NK-92 (cell line): ENCODE results near the gene FANCF.
"Not testable (repeated sequence)": the region's sequence is repeated elsewhere in the genome, so short reads cannot be mapped to it uniquely, and the experiment has no call there.

ENCODE experiments used
- DNase-seq: peaks from one replicate; lab custom pipeline; 2025; ENCODE audit not compliant: unreplicated experiment; lab: John Stamatoyannopoulos, UW

FANCF gene, protein sequence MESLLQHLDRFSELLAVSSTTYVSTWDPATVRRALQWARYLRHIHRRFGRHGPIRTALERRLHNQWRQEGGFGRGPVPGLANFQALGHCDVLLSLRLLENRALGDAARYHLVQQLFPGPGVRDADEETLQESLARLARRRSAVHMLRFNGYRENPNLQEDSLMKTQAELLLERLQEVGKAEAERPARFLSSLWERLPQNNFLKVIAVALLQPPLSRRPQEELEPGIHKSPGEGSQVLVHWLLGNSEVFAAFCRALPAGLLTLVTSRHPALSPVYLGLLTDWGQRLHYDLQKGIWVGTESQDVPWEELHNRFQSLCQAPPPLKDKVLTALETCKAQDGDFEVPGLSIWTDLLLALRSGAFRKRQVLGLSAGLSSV

DNA sequence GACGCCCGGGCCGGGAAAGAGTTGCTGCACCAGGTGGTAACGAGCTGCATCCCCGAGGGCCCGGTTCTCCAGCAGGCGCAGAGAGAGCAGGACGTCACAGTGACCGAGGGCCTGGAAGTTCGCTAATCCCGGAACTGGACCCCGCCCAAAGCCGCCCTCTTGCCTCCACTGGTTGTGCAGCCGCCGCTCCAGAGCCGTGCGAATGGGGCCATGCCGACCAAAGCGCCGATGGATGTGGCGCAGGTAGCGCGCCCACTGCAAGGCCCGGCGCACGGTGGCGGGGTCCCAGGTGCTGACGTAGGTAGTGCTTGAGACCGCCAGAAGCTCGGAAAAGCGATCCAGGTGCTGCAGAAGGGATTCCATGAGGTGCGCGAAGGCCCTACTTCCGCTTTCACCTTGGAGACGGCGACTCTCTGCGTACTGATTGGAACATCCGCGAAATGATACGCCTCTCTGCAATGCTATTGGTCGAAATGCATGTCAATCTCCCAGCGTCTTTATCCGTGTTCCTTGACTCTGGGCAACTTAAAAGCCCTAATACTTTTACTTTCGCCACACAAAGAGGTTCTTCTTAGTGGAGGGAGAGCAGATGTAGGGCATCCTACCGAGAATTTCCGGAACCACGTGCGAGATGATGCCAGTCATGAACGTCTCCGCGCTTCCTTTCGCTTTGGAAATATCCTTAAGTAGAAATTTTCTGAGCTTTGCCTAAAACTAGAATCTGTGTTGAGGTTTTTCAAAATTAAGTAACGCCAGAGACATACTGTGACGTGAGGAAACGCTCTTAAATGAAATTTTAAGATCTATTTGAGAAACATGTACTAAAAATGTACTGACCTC lies at the start of gene FANCF:
Gene FANCF (minus strand): TSS at position 376 of the 840 bp plus-strand sequence. CDS start 13 bp downstream, at position 363.
- DNase-seq: peak; percentile 79

DNA sequence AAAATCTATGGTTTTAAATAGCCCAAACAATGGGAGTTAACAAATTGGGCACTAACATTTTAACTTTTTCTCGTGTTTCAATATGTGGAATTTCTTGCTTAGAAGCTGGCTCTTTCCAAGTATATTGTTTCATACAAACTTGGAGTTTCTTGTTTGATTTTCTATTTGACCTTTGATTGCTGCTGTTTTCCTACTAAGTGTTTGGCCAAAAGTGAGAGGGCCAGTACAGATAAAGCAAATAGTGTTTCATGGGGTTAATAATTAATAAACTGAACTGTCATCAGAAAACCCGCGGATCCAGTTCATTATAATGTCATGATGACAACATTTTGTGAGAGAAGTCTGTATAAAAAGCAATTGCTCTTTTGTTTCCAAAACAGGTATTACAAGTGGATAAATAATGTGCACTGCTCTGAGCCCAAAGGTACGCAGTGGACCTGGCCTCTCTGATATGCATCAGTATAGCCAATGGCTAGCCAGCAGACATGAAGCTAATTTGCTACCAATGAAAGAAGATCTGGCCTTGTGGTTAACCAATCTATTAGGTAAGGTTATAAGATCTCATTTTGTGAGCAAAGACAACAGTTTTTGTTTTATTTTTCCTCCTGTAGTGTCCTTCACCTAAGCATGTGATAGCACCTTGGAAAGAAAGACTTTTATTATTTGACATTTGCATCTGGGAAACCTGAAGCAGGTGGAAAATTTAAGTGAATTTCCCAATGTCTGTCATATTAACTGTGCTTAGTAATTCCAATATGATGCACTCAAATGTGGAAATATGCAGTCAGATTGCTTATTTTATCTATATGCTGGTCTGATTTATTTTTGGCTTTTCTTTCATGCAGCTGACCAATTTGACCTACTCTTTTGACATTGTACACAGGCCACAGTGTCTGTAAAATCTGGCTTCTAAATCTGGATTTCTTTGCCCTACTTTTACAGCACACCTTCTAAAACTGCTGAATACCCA lies 49.1 kb upstream of the FANCF start:
- DNase-seq: no peak

DNA sequence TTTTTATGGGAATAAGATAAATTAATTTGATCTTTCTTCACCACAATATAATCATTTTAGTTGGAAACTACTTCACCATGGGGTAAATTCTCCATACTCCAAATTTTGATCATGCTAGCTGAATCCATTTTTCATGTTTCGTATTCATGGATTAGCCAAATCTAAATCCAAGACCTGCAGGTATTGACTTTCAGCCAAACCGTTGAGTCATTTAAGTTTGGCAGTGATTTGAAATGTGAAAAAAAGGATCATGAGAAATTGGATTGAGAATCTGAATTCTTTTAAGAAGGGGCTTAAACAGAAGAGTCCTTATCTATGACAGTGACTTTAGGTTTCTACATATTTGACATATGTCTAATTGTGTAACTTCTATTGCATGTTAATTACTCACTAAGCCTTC lies 46.1 kb upstream of the FANCF start:
- DNase-seq: no peak

DNA sequence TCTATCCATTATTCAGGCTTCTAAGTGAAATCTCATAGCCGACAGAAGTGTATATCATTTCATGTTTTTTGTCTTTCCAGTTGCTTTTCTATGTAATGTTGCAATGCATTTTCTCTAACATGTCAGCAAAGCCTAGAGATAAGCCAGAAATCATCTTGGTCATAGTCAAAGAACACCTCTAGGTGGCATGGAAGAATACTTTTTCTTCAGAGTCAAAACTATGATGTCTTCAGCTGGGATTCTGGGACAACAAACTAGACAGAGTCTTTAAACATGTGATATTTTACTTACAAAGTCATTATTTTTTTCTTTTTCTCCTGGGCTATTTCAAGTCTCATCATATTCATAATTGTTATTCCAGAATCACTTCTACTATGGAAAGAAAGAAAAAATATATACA lies 45.2 kb upstream of the FANCF start:
- no peak for DNase-seq

DNA sequence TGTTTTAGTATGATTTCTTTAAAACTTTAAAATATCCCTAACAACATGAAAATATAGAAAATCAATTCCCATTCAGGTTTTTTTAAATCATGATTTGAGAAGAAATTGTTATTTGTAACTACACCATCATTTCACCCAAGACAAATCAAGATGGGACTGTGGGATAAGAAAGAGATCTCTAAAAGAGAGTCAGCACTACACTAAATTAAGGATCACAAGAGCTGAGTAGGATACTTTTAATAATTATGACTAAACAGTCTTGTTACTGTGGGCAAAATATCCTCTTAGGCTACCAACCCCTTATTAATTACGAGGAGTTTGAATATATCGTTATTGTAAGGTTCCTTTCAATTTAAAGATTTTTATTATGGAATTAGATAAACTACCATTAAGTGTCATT lies 43.7 kb upstream of the FANCF start:
- no peak for DNase-seq

DNA sequence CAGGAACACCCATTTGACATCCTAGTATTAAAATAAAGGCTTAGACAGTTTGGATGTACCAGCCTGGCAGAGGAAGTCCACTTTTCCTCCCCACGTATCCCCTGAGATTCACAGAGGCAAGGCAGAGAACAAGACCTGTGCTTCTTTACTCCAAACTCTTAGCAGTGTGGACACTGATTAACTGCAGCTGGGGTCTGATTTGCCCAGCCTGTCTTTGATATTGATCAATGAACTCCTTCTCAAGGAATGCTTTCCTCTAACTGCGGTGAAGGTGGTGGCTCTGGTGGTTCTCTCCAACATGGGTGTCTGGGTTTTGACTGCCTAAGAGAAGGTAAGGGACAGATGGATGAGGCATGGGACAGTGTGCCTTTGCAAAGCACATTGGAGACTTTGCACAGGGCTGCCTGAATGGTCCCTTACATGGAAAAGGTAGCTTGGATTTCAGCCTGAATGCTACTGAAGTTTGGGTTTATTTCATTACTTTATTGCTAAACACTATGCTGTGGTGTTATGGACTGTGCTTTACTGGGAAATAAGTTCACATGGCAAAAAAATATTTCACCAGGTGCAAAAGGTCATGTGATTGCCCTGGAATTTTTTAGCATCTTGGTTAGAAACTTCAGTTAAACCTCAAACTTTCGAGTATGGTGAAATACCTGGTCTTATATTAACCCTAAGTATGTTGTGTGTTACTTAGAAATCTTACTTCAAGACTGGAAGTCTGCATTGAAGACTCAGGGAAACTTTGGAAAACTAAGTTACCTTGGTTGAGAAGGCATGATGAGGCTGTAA lies 42.6 kb upstream of the FANCF start:
- no peak for DNase-seq

DNA sequence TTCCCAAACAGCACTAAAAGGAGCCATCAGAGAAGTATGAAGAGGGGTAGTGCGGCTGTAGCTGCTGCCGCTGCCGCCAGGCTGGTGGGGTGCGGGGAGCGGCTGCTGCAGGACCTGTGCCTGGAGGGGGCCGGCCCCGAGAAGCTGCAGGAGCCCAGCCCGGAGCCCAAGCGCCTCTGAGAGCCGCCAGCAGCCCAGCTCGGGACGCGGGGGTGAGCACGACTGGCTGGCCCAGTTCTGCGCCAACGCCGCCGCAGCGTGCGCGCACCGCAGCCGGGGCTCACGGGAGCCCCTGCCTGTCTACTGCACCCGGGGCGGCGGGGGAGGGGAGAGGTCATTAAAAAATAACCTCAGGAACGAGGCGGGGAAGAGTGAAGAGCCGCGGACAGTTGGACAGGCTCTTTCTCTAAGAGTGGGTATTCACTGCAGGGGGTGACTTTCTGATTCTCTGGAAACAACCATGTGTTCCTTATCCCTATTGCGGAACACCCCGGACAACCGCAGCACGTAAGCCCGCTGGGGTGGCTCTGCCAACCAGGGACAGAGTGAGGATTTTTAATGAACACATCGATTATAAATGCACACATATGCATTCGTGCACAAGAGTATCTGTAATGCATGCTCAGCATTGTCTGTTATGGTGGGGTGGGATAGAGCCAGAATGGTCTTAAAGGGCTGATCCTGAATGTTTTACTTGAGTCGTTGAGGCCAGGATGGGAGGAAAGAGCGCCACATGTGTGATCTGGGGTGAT lies 41.2 kb upstream of the FANCF start:
- no peak for DNase-seq

DNA sequence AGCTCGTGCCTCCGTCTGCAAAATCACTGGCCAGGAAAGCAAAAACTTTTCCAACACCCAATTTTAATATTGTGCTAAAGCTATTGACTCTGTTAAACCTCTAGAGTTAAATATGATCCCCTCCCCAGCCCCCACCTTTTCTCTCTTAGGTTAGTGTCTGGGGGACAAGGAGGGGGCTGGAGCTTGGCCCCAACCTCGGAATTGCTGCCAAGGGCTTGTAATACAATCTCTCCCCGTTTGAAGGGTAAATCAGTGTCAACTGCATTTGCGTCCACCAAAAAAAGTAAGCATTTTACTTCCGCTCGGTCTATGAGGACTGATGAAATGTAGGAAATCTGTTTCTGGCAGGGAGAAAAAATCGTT lies 40.7 kb upstream of the FANCF start, which contains the start of gene GAS2:
Gene GAS2 (plus strand): TSS at position 287 of the 363 bp plus-strand sequence. CDS start 8,259 bp downstream, outside the sequence.
- DNase-seq: no peak

DNA sequence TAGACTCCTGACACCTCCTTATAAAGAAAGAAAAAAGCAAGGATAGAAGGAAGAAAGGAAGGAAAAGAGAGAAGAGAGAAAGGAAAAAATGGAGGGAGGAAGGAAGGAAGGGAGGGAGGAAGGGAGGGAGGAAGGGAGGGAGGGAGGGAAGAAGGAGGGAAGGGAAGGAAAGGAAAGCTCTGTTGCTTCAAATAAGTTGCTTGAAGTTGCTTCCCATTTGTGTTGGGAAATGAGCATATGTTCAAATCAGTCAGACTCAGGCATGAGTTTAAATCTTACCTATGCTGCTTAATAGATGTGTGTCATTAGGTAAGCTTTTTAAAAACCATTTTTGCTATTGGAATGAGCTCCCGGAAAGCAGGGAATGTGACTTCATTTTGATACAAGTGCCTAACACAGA lies 34.2 kb upstream of the FANCF start:
- no peak for DNase-seq

DNA sequence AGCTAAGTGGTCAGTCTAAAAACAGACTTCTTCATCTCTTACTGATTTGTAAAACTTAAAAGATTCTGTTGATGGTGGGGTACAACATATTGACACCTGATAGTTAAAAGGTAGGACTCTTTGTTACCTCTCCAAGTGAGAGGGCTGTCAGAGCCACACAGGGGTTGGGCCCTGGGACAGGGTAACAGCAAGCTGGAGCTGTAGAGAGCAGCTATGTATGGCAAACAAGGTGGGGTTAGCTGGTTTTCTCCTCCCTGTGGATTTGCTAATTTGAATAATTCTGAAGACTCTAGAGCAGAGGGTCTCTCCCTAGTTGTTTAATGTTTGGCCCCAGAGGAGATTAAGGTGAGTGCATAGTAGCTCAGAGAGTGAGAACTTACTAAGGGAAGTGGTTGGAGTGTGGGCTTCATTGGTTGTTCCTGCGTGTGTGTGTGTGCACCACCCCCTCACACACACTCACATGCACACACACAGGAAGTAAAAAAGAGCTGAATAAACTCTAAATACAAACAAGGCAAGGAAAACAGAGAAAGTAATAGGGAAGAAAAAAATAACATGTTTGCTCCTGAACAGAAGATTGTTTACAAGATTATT lies 31.6 kb upstream of the FANCF start:
- DNase-seq: no peak

DNA sequence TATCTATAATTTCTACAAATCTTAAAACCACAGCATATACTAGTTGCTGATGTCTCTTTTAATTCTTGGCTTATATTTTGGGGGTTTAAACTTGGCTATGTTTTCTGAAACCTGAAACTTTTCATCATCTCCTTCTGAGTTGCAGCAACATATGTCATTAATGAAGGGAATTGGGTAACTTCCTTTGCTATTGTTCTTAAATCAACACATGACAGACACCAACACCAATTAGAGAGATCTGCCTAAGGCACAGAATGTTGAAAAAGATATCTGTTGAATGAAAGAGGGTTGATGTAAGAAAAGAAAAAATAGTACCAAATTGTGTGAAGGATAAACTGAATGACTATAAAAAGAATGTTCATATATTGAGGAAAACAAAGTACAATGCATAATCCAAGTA lies 30.5 kb upstream of the FANCF start:
- no peak for DNase-seq

DNA sequence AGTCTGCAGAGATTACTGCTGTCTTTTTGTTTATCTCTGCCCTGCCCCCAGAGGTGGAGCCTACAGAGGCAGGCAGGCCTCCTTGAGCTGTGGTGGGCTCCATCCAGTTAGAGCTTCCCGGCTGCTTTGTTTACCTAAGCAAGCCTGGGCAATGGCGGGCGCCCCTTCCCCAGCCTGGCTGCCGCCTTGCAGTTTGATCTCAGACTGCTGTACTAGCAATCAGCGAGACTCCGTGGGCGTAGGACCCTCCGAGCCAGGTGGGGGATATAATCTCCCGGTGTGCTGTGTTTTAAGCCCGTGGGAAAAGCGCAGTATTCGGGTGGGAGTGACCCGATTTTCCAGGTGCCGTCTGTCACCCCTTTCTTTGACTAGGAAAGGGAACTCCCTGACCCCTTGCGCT lies 26.7 kb upstream of the FANCF start:
- DNase-seq: not testable (repeated sequence)

DNA sequence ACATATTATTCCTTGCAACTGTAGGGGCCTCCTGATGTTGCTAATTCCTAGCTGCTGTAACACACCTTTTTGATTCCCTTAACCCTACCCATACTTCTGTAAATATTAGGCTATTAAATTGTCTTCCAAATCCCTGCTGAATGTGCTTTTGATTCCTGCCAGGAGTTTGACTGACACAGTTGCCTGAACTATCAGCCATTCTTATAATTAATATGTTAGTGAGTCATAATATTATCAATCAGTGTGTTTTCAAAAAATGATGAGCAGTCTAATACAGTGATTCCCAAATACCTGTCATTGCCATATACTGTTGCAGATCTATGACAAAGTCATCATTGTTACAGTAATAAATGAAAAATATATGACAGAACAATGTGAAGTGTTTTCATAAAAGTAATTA lies 15.9 kb upstream of the FANCF start:
- DNase-seq: no peak

DNA sequence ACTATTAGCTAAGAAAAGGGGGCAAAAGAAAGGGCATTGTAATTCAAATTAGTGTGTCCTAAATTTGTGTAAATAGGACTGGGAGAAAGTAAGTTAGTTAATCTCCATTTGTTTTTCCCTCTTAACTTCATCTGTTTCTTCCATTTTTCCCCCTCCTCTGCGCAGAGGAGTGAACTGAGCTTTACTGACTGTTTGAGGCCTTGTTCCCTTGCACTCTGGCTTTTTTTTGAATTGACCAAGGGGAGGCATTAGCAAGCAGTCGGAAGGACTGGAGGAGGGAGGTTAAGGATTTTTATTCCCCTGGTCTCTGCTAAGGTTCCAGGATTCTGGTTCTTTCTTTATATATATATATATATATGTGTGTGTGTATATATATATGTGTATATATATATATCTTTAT lies 15.2 kb upstream of the FANCF start:
- DNase-seq: no peak

DNA sequence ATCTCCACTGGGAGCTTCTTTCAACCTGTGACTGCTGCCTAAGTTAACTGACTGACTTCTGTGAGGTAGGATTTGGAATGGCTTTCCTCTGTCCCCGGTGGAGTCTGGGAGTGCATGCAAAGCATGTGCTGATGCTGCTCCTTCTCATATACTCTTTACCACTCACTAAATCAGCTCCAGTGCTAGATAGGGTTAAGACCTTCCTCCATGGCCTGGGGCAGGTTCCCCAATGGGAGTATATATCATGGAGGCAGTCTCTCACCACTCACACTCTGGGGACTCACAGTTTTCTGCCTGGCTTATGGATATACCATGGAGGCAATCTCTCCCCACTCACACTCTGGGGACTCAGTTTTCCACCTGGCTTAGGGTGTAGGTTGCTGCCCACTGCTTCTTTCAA lies 10.1 kb upstream of the FANCF start:
- DNase-seq: no peak

DNA sequence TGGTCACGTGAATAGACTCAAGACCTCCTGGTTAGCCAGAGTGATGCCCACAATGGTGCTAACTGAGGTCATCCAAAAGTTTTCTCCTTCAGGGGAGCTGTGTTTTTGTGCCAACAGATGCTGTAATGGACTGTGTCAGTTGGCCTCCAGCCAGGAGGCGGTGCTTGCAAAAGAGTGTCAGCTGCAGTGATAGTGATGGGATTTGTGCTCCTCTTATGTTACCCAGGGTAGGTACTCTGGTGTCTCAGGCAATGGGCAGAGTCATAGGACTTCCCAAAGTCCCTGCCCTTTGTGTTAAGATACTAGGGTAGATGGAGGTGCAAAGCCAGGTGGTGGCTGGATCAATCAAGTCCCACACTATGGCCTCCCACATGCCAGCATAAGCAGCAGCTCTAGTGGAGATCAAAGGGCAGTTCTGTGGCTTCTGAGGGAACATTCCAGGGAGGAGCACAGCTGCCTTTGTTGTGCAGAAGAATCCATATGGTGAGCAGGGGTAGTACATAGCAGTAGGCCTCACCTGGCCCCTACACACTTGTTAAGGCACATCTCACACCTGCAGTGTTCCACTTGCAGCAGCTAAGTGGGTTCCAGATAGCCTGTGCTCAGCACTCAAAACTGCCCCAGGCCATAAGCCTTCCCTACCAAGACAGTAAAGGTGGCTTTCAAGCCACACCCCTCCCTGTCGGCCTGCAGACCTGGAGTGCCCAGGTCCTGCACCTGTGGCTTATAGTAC lies 9.4 kb upstream of the FANCF start:
- no peak for DNase-seq

DNA sequence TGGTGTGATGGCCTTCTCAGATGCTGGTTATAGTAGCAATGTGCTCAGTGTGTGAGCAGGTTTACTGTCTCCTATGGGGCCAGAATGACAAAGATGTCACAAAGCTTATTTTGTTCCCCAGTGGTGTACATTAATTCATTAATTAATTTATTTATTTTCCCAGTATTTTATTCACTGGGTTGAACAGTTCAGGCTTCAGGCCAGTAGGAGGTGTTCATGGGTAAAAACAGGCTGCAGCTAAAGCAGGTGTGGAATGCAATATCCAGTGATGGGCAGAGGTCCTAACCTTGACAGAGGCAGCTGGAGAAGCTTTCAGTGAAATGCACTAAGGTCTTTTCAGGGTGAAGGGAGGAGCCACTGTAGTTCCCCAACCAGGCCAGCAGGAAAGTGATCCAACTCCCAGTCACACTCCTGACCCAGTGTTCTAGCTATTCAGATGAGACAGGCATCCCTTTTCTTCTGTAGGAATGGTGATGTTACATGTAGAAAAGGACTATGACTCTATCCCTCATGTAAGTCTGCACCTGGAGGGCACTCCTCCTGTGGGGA lies 7.8 kb upstream of the FANCF start:
- DNase-seq: no peak

DNA sequence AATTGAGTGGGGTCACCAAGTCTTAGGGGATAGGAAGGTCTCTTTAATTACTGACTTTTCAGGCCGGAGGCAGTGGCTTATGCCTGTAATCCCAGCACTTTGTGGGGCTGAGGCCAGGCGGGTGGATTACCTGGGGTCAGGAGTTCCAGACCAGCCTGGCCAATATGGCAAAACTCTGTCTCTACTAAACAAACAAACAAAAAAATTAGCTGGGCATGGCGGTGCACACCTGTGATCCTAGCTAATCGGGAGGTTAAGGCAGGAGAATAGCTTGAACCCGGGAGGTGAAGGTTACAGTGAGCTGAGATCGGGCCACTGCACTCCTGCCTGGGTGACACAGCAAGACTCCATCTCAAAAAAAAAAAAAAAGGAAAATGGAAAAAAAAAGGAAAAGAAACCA lies 1.8 kb upstream of the FANCF start:
- no peak for DNase-seq
